ENCODE measurements around the gene MEOX2.

DNA sequence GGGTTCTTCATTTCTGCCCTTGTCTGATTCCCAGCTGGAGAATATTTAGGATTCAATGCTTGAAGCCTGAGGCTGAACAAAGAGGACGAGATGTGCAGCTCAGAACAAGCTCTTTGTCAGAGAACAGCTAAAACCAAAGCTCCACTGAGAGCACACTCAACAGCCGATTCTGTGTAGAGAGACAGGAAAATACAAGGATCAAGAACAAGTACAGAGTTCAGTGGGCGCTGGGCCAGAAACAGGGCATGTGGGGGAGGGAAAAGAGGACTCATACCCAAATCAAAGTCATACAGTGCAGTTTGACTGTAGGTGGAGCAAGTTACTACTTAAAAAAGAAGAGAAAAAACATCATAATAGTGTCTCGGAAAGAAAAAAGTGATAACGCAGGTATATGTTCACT is 124.6 kb downstream of the MEOX2 start, which contains the start of gene AGMO:
- TF ChIP-seq, protein P1, sequence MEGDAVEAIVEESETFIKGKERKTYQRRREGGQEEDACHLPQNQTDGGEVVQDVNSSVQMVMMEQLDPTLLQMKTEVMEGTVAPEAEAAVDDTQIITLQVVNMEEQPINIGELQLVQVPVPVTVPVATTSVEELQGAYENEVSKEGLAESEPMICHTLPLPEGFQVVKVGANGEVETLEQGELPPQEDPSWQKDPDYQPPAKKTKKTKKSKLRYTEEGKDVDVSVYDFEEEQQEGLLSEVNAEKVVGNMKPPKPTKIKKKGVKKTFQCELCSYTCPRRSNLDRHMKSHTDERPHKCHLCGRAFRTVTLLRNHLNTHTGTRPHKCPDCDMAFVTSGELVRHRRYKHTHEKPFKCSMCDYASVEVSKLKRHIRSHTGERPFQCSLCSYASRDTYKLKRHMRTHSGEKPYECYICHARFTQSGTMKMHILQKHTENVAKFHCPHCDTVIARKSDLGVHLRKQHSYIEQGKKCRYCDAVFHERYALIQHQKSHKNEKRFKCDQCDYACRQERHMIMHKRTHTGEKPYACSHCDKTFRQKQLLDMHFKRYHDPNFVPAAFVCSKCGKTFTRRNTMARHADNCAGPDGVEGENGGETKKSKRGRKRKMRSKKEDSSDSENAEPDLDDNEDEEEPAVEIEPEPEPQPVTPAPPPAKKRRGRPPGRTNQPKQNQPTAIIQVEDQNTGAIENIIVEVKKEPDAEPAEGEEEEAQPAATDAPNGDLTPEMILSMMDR (IDR thresholded peaks at IDR 0.05), result no peak
- TF ChIP-seq POLR2A (IDR thresholded peaks at IDR 0.05) (no peak), POLR2AphosphoS5 (IDR thresholded peaks at IDR 0.05; ENCODE audit: insufficient read depth in 1 of 2, low read depth in 1 of 2) (no peak)

Measured in vagina (tissue), 2 donors.